Sigmoid colon (tissue), 7 donors: Measurements from ENCODE around the gene SRCIN1. TPM values are rescaled to one million over a fixed set of nuclear protein-coding genes. Genes with fewer than 3 reads are reported as not detected.

Experiments used
- DNase-seq: peaks from one replicate; pipeline ENCODE4 v3.0.0-alpha.2; 2019
- H3K27ac ChIP-seq, 4 donors: fragments of 200-600 bp; sonication (generic); one replicate each; pipeline ENCODE4 v1.5.1; 2016 to 2019; ENCODE audit warnings: mild to moderate bottlenecking in 1 of 4
- H3K27me3 ChIP-seq, 3 donors: fragments of 200-600 bp; sonication (generic); one replicate each; pipeline ENCODE4 v1.5.1; 2019; ENCODE audit warnings: mild to moderate bottlenecking in 1 of 3
- H3K36me3 ChIP-seq, 4 donors: fragments of 200-600 bp; sonication (generic); one replicate each; pipeline ENCODE4 v1.5.1; 2016 to 2019
- H3K4me1 ChIP-seq, 4 donors: fragments of 200-600 bp; sonication (generic); one replicate each; pipeline ENCODE4 v1.5.1; 2017 to 2019
- H3K4me3 ChIP-seq, 4 donors: fragments of 200-600 bp; sonication (generic); one replicate each; pipeline ENCODE4 v1.5.1; 2017 to 2019; ENCODE audit warnings: mild to moderate bottlenecking in 2 of 4, moderate library complexity in 1 of 4
- H3K9me3 ChIP-seq, 4 donors: fragments of 200-600 bp in 3 of 4; sonication (generic) in 3 of 4; one replicate each; pipeline versions ENCODE4 v1.5.1 to v1.6.1; 2013 to 2019
- EP300 ChIP-seq, 4 donors: sonication (generic); formaldehyde crosslinking; IDR thresholded peaks; one replicate each; pipeline ENCODE4 v1.6.1; 2017; ENCODE audit warnings: antibody characterized with exemption in 4 of 4
- POLR2A ChIP-seq, 2 donors: fragments of 450-650 bp; IDR thresholded peaks; one replicate each; pipeline ENCODE4 v1.6.1; 2016; ENCODE audit warnings: antibody characterized with exemption in 2 of 2, mild to moderate bottlenecking in 2 of 2, moderate library complexity in 2 of 2
- POLR2AphosphoS5 ChIP-seq, 4 donors: sonication (generic); formaldehyde crosslinking; IDR thresholded peaks; one replicate each; pipeline ENCODE4 v1.6.1; 2017; ENCODE audit warnings: antibody characterized with exemption in 4 of 4
- WGBS, 2 donors: extraction: QIAGEN DNeasy Blood & Tissue Kit; methylation state at CpG; one replicate each; pipeline ENCODE4 v1.1.7; 2013; 5-methylcytosine and 5-hydroxymethylcytosine counted together
- intact Hi-C: fragments of 100-400 bp; cut with DNase I; formaldehyde crosslinking; loops from one replicate; pipeline ENCODE4 v1.15.1; 2023
- polyA plus RNA-seq, 3 donors: library from polyadenylated mRNA; stranded (reverse); fragments of 200-250 nt; gene quantifications; one replicate each; pipeline ENCODE4 v1.2.3, GENCODE V29; 2013
- total RNA-seq, 4 donors: library from RNA; depleted of rRNA; stranded (reverse); fragments of >200 nt; gene quantifications; one replicate each; pipeline ENCODE4 v1.1.0, GENCODE V29; 2016
- TF ChIP-seq, protein P1 (sequence below), 4 experiments: fragments of 450-650 bp in 3 of 4; fragments of 200-600 bp in 1 of 4; IDR thresholded peaks; one replicate each; pipeline ENCODE4 v1.5.1; 2016 to 2019; ENCODE audit warnings: antibody characterized with exemption in 4 of 4, mild to moderate bottlenecking in 3 of 4, moderate library complexity in 2 of 4
- donor health status: healthy with polysubstance abuse.
- donor health status: Bipolar disorder and iron deficiency.
- donor health status: healthy.

SRCIN1 gene
- total and polyA plus RNA-seq, 7 donors, result 0.81 to 9.4 (median 1.3) TPM; not detected in 1

DNA sequence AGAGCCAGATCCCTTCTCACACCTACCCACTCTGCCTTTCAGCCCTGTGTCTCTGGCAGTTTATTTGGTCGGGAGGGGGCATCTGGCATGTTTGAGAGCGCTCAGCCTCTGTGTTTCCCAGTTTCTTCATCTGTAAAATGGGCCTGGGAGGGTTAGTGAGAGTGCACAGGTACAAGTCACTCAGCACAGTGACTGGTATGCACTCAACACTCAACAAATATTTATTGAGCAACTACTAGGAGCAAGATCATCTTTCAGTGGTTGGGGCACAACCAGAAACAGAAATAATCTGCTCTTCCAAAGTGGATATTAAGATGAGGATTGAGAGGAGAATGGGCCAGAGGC, 13.7 kb upstream of the SRCIN1 start:
- intact Hi-C loops, result no loop called here
- Histone ChIP-seq H3K36me3 (no peaks in the 10 kb centered on the region), H3K4me3 (no peak overlapping the region), H3K9me3 (no peaks in the 10 kb centered on the region), H3K27me3 (peaks cover 0 to 6% (median 0%) of the 10 kb centered on the region in 3 donors), H3K27ac (no peak overlapping the region), H3K4me1 (no peaks in the 10 kb centered on the region)
- 93 to 94% methylated on average over 2 of the region's 2 CpGs for WGBS, 2 donors
- no peak for TF ChIP-seq EP300 (IDR thresholded peaks at IDR 0.05)
- TF ChIP-seq POLR2AphosphoS5 (IDR thresholded peaks at IDR 0.05), result no peak
- TF ChIP-seq, protein P1, sequence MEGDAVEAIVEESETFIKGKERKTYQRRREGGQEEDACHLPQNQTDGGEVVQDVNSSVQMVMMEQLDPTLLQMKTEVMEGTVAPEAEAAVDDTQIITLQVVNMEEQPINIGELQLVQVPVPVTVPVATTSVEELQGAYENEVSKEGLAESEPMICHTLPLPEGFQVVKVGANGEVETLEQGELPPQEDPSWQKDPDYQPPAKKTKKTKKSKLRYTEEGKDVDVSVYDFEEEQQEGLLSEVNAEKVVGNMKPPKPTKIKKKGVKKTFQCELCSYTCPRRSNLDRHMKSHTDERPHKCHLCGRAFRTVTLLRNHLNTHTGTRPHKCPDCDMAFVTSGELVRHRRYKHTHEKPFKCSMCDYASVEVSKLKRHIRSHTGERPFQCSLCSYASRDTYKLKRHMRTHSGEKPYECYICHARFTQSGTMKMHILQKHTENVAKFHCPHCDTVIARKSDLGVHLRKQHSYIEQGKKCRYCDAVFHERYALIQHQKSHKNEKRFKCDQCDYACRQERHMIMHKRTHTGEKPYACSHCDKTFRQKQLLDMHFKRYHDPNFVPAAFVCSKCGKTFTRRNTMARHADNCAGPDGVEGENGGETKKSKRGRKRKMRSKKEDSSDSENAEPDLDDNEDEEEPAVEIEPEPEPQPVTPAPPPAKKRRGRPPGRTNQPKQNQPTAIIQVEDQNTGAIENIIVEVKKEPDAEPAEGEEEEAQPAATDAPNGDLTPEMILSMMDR (IDR thresholded peaks at IDR 0.05), result no peak
- peak; percentile 4 for DNase-seq

DNA sequence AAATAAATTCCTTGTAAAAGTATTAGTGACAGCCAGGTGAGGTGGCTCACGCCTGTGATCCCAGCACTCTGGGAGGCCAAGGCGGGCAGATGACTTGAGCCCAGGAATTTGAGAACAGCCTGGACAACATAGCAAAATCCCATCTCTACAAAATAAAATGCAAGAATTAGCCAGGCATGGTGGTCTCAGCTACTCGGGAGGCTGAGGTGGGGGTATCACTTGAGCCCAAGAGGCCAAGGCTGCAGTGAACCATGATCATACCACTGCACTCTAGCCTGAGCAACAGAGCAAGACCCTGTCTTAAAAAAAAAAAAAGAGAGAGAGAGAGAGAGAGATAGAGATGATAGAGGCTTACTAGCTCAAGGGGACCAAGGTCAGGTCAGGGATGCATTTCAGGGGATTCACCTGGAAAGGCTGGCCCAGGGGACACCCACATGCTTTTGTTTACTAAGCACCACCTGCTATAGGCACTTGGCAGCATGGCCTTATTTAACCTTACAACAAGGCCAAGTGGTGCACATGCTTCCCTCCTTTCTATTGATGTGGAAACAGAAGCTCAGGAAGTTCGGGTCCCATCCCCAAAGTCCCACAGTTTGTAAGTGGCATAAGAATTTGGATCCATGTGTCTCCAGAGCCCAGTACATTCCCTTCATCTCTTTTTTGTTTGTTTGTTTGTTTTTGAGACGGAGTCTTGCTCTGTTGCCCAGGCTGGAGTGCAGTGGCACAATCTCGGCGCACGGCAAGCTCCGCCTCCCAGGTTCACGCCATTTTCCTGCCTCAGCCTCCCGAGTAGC, 12.4 kb upstream of the SRCIN1 start:
- TF ChIP-seq POLR2A (IDR thresholded peaks at IDR 0.05) (no peak), EP300 (IDR thresholded peaks at IDR 0.05) (no peak), POLR2AphosphoS5 (IDR thresholded peaks at IDR 0.05) (no peak)
- TF ChIP-seq, protein P1 (IDR thresholded peaks at IDR 0.05), result no peak
- 91% methylated on average over 11 of the region's 11 CpGs for WGBS, 2 donors
- DNase-seq, result no peak
- Histone ChIP-seq H3K36me3 (no peaks in the 10 kb centered on the region), H3K27ac (no peak overlapping the region), H3K9me3 (no peaks in the 10 kb centered on the region), H3K4me3 (no peak overlapping the region), H3K27me3 (peaks cover 0 to 6% (median 0%) of the 10 kb centered on the region in 3 donors), H3K4me1 (no peaks in the 10 kb centered on the region)
- intact Hi-C loops, result no loop called here

DNA sequence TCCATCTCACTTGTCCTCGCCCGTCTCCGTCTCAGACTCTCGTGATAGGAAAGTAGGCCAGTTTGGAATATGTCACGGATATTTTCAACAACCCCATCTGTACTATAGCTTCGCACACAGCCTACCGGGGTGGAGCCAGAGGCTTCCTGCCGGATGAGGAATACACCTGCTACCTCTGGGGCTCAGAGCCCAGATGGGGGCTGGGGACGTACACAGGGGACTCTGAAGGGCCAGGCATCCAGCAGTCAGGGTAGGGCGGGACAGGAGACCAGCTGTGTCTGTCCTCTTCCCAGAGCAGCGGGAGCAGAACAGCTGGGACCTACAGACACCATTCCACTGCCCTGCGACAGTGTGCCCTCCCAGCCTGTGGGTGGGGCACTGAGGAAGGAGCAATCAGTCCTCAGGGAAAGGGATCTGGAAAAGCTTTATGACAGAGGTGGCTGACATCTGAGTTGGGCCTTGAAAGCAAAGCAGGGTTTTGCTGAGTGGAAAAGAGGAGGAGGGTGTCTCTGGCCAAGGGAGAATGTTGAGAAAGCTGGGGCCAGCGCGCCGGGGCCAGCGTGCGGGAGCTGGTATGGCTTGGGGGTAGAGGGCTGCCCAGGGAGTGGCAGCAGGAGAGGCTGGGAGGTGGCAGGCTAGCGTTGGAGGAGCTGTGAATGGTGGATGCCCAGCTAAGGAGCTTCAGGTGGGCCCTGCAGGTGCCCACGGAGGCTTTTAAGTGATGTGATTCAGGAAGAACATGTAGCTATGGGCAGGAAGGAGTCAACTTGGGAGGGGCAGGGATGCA, 11.5 kb upstream of the SRCIN1 start:
- WGBS, 2 donors, result 43 to 74% methylated on average over 19 of the region's 19 CpGs
- TF ChIP-seq POLR2A (IDR thresholded peaks at IDR 0.05), result no peak
- no peak for TF ChIP-seq EP300 (IDR thresholded peaks at IDR 0.05)
- TF ChIP-seq POLR2AphosphoS5 (IDR thresholded peaks at IDR 0.05), result no peak
- TF ChIP-seq, protein P1 (IDR thresholded peaks at IDR 0.05), result no peak
- Histone ChIP-seq H3K36me3 (no peaks in the 10 kb centered on the region), H3K9me3 (no peaks in the 10 kb centered on the region), H3K4me1 (no peaks in the 10 kb centered on the region), H3K27ac (no peak overlapping the region), H3K27me3 (peaks cover 0 to 6% (median 0%) of the 10 kb centered on the region in 3 donors), H3K4me3 (no peak overlapping the region)
- peak; percentile 38 for DNase-seq
- intact Hi-C loops, result no loop called here

DNA sequence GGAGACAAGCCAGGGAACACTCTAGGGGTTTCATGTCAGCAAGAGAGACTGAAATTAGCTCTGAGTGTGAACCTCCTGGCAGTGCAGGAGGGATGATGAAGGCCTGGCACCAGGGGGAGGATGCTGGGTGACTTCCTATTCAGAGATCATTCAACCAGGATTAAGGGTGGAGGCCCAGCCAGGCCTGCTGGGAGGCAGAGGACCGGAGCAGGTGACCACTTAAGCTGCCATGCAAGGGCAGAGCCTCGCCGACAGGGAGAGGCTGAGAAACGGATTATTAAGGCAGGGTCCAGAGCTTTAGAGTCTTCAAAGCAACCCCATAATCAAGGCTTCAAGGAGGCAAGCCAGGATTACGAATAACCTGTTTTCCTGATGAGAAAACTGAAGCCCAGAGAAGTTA, 10.6 kb upstream of the SRCIN1 start:
- TF ChIP-seq POLR2AphosphoS5 (IDR thresholded peaks at IDR 0.05), result no peak
- no peak for TF ChIP-seq POLR2A (IDR thresholded peaks at IDR 0.05)
- TF ChIP-seq EP300 (IDR thresholded peaks at IDR 0.05), result no peak
- TF ChIP-seq, protein P1 (IDR thresholded peaks at IDR 0.05), result no peak
- H3K4me3 ChIP-seq, result no peak overlapping the region
- H3K36me3 ChIP-seq, result no peaks in the 10 kb centered on the region
- H3K9me3 ChIP-seq, result no peaks in the 10 kb centered on the region
- peaks cover 0 to 6% (median 0%) of the 10 kb centered on the region in 3 donors for H3K27me3 ChIP-seq
- H3K27ac ChIP-seq, result no peak overlapping the region
- H3K4me1 ChIP-seq, result no peaks in the 10 kb centered on the region
- 82 to 86% methylated on average over 5 of the region's 5 CpGs for WGBS, 2 donors
- DNase-seq, result peak; percentile 9
- intact Hi-C loops, result no loop called here
